IMR-90 (cell line): ENCODE results near the gene ZNF714.
A peak's percentile ranks its signal among the peaks of the same experiment; 100 is the strongest.

Experiments
- BHLHE40 ChIP-seq: fragments of 150-350 bp; IDR thresholded peaks from 2 replicates; pipeline ENCODE4 v1.6.1; 2016; ENCODE audit warnings: mild to moderate bottlenecking, low read depth, low read length
- CEBPB ChIP-seq: IDR thresholded peaks from 2 replicates; pipeline ENCODE4 v1.6.1; 2012; ENCODE audit warnings: low read depth, low read length, improper control_type of control experiment
- CHD1 ChIP-seq: IDR thresholded peaks from 2 replicates; pipeline ENCODE4 v1.6.1; 2012; ENCODE audit warnings: low read depth, low read length, improper control_type of control experiment
- CTCF ChIP-seq: conservative IDR thresholded peaks from 2 replicates; pipeline ENCODE4 v1.5.1; 2012; ENCODE audit warnings: mild to moderate bottlenecking, low read depth, low read length, improper control_type of control experiment
- ELK1 ChIP-seq: fragments of 150-350 bp; IDR thresholded peaks from 2 replicates; pipeline ENCODE4 v1.6.1; 2016; ENCODE audit warnings: low read depth, mild to moderate bottlenecking, low read length, moderate library complexity, borderline replicate concordance
- MAFK ChIP-seq: IDR thresholded peaks from 2 replicates; pipeline ENCODE4 v1.6.1; 2012; ENCODE audit warnings: low read depth, low read length, improper control_type of control experiment
- POLR2A ChIP-seq: IDR thresholded peaks from 2 replicates; pipeline ENCODE4 v1.6.1; 2012; ENCODE audit warnings: mild to moderate bottlenecking, low read depth, low read length
- RAD21 ChIP-seq: IDR thresholded peaks from 2 replicates; pipeline ENCODE4 v1.6.1; 2012; ENCODE audit warnings: low read length, improper control_type of control experiment
- RCOR1 ChIP-seq: IDR thresholded peaks from 2 replicates; pipeline ENCODE4 v1.6.1; 2012; ENCODE audit warnings: mild to moderate bottlenecking, low read length, improper control_type of control experiment; ENCODE audit not compliant: insufficient replicate concordance
- RFX5 ChIP-seq: IDR thresholded peaks from 2 replicates; pipeline ENCODE4 v1.8.0; 2012; ENCODE audit warnings: low read depth, mild to moderate bottlenecking, low read length, moderate library complexity
- SMC3 ChIP-seq: fragments of 150-350 bp; IDR thresholded peaks from 2 replicates; pipeline ENCODE4 v1.6.1; 2016; ENCODE audit warnings: low read depth, mild to moderate bottlenecking, antibody characterized with exemption, low read length, moderate library complexity
- TF ChIP-seq, protein P1 (sequence below): fragments of 150-350 bp; IDR thresholded peaks from 2 replicates; pipeline ENCODE4 v1.6.1; 2017; ENCODE audit warnings: mild to moderate bottlenecking, antibody characterized with exemption, low read length, low read depth

GRCh38 chr19:21141787-21142464, 59.9 kb downstream of the ZNF714 start, which contains the start of gene ZNF431:
- no peak for TF ChIP-seq CTCF
- TF ChIP-seq SMC3, result no peak
- TF ChIP-seq CHD1, result no peak
- no peak for TF ChIP-seq RCOR1
- TF ChIP-seq ELK1, result no peak
- TF ChIP-seq, protein P1, sequence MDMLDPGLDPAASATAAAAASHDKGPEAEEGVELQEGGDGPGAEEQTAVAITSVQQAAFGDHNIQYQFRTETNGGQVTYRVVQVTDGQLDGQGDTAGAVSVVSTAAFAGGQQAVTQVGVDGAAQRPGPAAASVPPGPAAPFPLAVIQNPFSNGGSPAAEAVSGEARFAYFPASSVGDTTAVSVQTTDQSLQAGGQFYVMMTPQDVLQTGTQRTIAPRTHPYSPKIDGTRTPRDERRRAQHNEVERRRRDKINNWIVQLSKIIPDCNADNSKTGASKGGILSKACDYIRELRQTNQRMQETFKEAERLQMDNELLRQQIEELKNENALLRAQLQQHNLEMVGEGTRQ, result no peak
- peak; percentile 88 for TF ChIP-seq POLR2A
- TF ChIP-seq RFX5, result 0 out of 2 replicates have a peak, but pooled peaks have one; percentile 20
- TF ChIP-seq BHLHE40, result no peak
- no peak for TF ChIP-seq RAD21
- no peak for TF ChIP-seq MAFK
- TF ChIP-seq CEBPB, result no peak
